Peyer's patch (tissue), 4 donors: ENCODE results near the gene PICK1.

Experiments
- POLR2A ChIP-seq, 2 donors: fragments of 450-650 bp; IDR thresholded peaks; one replicate each; pipeline ENCODE4 v1.5.1; 2017; ENCODE audit warnings: antibody characterized with exemption in 2 of 2, mild to moderate bottlenecking in 2 of 2, moderate library complexity in 2 of 2
- TF ChIP-seq, protein P1 (sequence below), 6 experiments: fragments of 450-650 bp in 4 of 6; fragments of 200-600 bp in 2 of 6; sonication (generic) in 1 of 6; IDR thresholded peaks; one replicate each; pipeline ENCODE4 v1.5.1; 2017 to 2019; ENCODE audit warnings: antibody characterized with exemption in 6 of 6, mild to moderate bottlenecking in 3 of 6, moderate library complexity in 1 of 6

DNA sequence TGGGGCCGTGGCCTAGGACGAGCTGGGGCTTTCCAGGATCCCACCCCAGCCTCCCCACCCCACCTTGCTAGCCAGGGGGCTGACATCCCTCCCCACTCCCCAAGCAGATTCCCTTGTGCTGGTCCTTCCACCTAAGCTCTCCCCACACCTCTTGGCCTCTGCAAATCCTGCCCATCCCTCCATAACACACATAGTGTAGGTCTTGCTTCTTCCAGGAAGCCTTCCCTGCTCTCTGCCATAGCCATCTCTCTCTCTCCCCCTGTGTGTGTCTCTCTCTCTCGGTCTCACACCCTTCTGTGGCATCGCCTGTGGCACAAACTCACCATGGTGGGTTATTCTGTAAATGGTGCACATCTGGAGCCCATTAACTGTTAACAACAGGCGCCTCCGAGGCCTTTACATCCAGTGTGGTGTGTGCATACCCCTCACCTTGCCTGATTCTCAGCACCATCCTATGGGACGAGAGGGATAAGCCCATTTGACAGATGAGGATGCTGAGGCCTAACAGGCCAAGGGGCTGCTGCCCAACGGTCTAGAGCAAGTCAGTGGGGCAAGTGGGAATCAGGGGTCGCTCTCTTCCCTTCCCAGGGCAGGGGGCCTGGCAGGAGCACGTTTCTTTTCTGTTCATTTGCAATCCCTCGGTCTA lies 22.2 kb upstream of the PICK1 start:
- TF ChIP-seq, protein P1, sequence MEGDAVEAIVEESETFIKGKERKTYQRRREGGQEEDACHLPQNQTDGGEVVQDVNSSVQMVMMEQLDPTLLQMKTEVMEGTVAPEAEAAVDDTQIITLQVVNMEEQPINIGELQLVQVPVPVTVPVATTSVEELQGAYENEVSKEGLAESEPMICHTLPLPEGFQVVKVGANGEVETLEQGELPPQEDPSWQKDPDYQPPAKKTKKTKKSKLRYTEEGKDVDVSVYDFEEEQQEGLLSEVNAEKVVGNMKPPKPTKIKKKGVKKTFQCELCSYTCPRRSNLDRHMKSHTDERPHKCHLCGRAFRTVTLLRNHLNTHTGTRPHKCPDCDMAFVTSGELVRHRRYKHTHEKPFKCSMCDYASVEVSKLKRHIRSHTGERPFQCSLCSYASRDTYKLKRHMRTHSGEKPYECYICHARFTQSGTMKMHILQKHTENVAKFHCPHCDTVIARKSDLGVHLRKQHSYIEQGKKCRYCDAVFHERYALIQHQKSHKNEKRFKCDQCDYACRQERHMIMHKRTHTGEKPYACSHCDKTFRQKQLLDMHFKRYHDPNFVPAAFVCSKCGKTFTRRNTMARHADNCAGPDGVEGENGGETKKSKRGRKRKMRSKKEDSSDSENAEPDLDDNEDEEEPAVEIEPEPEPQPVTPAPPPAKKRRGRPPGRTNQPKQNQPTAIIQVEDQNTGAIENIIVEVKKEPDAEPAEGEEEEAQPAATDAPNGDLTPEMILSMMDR (IDR thresholded peaks at IDR 0.05), result no peak
- no peak for TF ChIP-seq POLR2A (IDR thresholded peaks at IDR 0.05)
